ENCODE data around the gene TPRA1. TPM values are rescaled to one million over a fixed set of nuclear protein-coding genes. Genes with fewer than 3 reads are reported as not detected.

TPRA1 gene
- total RNA-seq, 1 experiment from 2014 or later, result 35.1 TPM

DNA sequence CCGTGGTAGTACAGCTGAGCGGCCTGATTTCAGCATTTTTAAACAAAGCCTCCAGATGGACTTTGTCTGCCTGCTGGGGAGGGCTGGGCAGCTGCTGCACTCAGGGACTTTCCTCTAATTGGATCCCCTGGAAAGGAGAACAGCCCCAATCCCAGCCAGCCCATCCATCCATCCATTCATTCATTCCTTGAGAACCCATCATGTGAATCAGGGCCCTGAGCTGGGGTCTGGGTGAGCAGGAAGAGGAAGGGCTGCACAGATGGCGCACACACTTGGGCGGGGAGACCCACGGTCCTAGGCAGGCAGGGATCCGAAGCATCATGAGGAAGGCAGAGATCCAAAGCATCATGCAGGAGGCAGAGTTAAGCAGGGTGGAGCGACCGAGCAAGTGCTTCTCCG, 45.7 kb downstream of the TPRA1 start:
- no peak overlapping the region for H3K4me3 ChIP-seq (replicated peaks in 1 of 2; ENCODE audit: low read depth in 1 of 2, low read length in 2 of 2)
- DNase-seq (ENCODE audit: low read depth, low spot score) (no peak), ATAC-seq (no peak)
- no peaks in the 10 kb centered on the region for H3K27me3 ChIP-seq (ENCODE audit: insufficient read depth, low read length)
- no peak overlapping the region for H3K9ac ChIP-seq (ENCODE audit: low read length)
- no TSS peak for BruUV-seq (replicated peaks)
- H4K20me1 ChIP-seq (ENCODE audit: insufficient read depth), result no peaks in the 10 kb centered on the region
- no peaks in the 10 kb centered on the region for H3K36me3 ChIP-seq (ENCODE audit: control insufficient read depth in 1 of 2, insufficient read depth in 2 of 2, low read length in 2 of 2)
- no peak overlapping the region for H2AFZ ChIP-seq (ENCODE audit: low read depth, low read length, poor library complexity, severe bottlenecking)
- ChIA-PET CTCF (interaction anchor here (0.5 to 1.8 kb wide), 6 partner anchors 8 to 1263 kb away, joined by 3 to 6 read pairs (median 3); no protein-coding TSS in a partner anchor), RAD21 (ENCODE audit: low non-redundant PET in 1 of 2, low total read pairs in 2 of 2, uncharacterized antibody in 2 of 2, unreplicated experiment in 2 of 2) (interaction anchor here in 1 of 2 experiments (0.6 kb wide), 2 partner anchors 44 to 67 kb away, joined by 3 read pairs; no protein-coding TSS in a partner anchor), POLR2A (no interaction called here)
- no peaks in the 10 kb centered on the region for H3K9me2 ChIP-seq (ENCODE audit: insufficient read depth)
- H3K79me2 ChIP-seq (ENCODE audit: insufficient read depth, low read length), result no peaks in the 10 kb centered on the region
- peaks cover 10 to 24% of the 10 kb centered on the region in 2 experiments; a peak in 3 of 4 replicates for H3K4me1 ChIP-seq (ENCODE audit: control insufficient read depth in 1 of 2, insufficient read depth in 2 of 2, low read length in 2 of 2)
- intact Hi-C loops (cut with micrococcal nuclease), result loop anchor here (1.0 to 10.0 kb wide), 5 partner anchors 170 to 1410 kb away; no protein-coding TSS in a partner anchor
- H3K4me2 ChIP-seq (ENCODE audit: low read length), result no peak overlapping the region
- no peaks in the 10 kb centered on the region for H3K9me3 ChIP-seq (ENCODE audit: control insufficient read depth in 1 of 2, insufficient read depth in 1 of 2, low read depth in 1 of 2, low read length in 2 of 2)
- TF ChIP-seq FOSL1 (IDR thresholded peaks at IDR 0.05; ENCODE audit: low read depth) (no peak), YY1 (IDR thresholded peaks at IDR 0.05; ENCODE audit: extremely low read depth, insufficient replicate concordance, low read depth, low read length) (no peak), SIN3A (IDR thresholded peaks at IDR 0.05; ENCODE audit: low read depth) (no peak), POLR2AphosphoS5 (IDR thresholded peaks at IDR 0.05; ENCODE audit: low read depth, low read length) (no peak), CBX3 (IDR thresholded peaks at IDR 0.05; ENCODE audit: low read depth) (no peak), JUND (IDR thresholded peaks at IDR 0.05) (no peak), EZH2phosphoT487 (IDR thresholded peaks at IDR 0.05; ENCODE audit: borderline replicate concordance) (no peak), TCF7L2 (IDR thresholded peaks at IDR 0.05; ENCODE audit: borderline replicate concordance, extremely low read depth, insufficient read depth, insufficient read length) (no peak), ZBTB33 (IDR thresholded peaks at IDR 0.05; ENCODE audit: extremely low read depth, insufficient replicate concordance, low read length) (no peak), EZH2 (IDR thresholded peaks at IDR 0.05) (no peak), ELF1 (IDR thresholded peaks at IDR 0.05; ENCODE audit: borderline replicate concordance, low read depth) (no peak)
- TF ChIP-seq, protein P1, sequence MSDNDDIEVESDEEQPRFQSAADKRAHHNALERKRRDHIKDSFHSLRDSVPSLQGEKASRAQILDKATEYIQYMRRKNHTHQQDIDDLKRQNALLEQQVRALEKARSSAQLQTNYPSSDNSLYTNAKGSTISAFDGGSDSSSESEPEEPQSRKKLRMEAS (IDR thresholded peaks at IDR 0.05), result no peak
- TF ChIP-seq, protein P2, sequence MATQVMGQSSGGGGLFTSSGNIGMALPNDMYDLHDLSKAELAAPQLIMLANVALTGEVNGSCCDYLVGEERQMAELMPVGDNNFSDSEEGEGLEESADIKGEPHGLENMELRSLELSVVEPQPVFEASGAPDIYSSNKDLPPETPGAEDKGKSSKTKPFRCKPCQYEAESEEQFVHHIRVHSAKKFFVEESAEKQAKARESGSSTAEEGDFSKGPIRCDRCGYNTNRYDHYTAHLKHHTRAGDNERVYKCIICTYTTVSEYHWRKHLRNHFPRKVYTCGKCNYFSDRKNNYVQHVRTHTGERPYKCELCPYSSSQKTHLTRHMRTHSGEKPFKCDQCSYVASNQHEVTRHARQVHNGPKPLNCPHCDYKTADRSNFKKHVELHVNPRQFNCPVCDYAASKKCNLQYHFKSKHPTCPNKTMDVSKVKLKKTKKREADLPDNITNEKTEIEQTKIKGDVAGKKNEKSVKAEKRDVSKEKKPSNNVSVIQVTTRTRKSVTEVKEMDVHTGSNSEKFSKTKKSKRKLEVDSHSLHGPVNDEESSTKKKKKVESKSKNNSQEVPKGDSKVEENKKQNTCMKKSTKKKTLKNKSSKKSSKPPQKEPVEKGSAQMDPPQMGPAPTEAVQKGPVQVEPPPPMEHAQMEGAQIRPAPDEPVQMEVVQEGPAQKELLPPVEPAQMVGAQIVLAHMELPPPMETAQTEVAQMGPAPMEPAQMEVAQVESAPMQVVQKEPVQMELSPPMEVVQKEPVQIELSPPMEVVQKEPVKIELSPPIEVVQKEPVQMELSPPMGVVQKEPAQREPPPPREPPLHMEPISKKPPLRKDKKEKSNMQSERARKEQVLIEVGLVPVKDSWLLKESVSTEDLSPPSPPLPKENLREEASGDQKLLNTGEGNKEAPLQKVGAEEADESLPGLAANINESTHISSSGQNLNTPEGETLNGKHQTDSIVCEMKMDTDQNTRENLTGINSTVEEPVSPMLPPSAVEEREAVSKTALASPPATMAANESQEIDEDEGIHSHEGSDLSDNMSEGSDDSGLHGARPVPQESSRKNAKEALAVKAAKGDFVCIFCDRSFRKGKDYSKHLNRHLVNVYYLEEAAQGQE (IDR thresholded peaks at IDR 0.05; ENCODE audit: low read depth), result no peak
- H3K27ac ChIP-seq (ENCODE audit: low read depth, low read length), result no peak overlapping the region
